HG03135 (cell line): ENCODE data around the gene NRAS.
A peak's percentile ranks its signal among the peaks of the same experiment; 100 is the strongest.

ENCODE experiments used
- ATAC-seq: cut with Tn5 transposase; IDR thresholded peaks from one replicate; pipeline ENCODE4 v1.9.1; 2021; ENCODE audit warnings: mild to moderate bottlenecking, moderate library complexity; ENCODE audit not compliant: unreplicated experiment

The NRAS gene

GRCh38 chr1:114688526-114688925 is 28.0 kb downstream of the NRAS start:
- no peak for ATAC-seq

GRCh38 chr1:114685851-114686250 is 30.7 kb downstream of the NRAS start:
- no peak for ATAC-seq

- ATAC-seq, result no peak
Observed at GRCh38 chr1:114677691-114678090, 38.9 kb downstream of the NRAS start.

- no peak for ATAC-seq
Observed at GRCh38 chr1:114676115-114676514, 40.5 kb downstream of the NRAS start.

- ATAC-seq, result no peak
Observed at GRCh38 chr1:114671939-114672275, 44.7 kb downstream of the NRAS start.

- ATAC-seq, result no peak
Observed at GRCh38 chr1:114671011-114671938, 45.3 kb downstream of the NRAS start.

- ATAC-seq, result peak; percentile 99
Observed at GRCh38 chr1:114670083-114671010, 46.2 kb downstream of the NRAS start.

- ATAC-seq, result peak; percentile 67
Observed at GRCh38 chr1:114669562-114670082, 46.9 kb downstream of the NRAS start, which contains the start of gene DENND2C. Gene DENND2C, minus strand, starts transcription at chr1:114670049. Its CDS starts 44,065 bp downstream, at chr1:114625984.

- ATAC-seq, result no peak
Observed at GRCh38 chr1:114668784-114669561, 47.6 kb downstream of the NRAS start.

GRCh38 chr1:114668373-114668772 is 48.2 kb downstream of the NRAS start:
- ATAC-seq, result no peak

- no peak for ATAC-seq
Observed at GRCh38 chr1:114666954-114667353, 49.6 kb downstream of the NRAS start.

- no peak for ATAC-seq
Observed at GRCh38 chr1:114660238-114660637, 56.3 kb downstream of the NRAS start.
